Endodermal cell (in vitro differentiated cells): ENCODE measurements around the gene FREM3. TPM values are rescaled to one million over a fixed set of nuclear protein-coding genes. Genes with fewer than 3 reads are reported as not detected.

Experiments used
- DNase-seq: peaks from one replicate; pipeline ENCODE4 v3.0.0-alpha.2; 2017
- H3K27ac ChIP-seq: 2 replicates; pipeline ENCODE4 v1.5.1; 2013; ENCODE audit warnings: mild to moderate bottlenecking, low read depth, low read length, moderate library complexity
- H3K27me3 ChIP-seq: 2 replicates; pipeline ENCODE4 v1.6.1; 2013; ENCODE audit warnings: mild to moderate bottlenecking, low read length, moderate library complexity; ENCODE audit not compliant: insufficient read depth, control insufficient read depth, poor library complexity, severe bottlenecking
- H3K36me3 ChIP-seq: 2 replicates; pipeline ENCODE4 v1.7.0; 2013; ENCODE audit warnings: mild to moderate bottlenecking, low read length, moderate library complexity; ENCODE audit not compliant: control insufficient read depth, insufficient read depth
- H3K4me1 ChIP-seq: one replicate; pipeline ENCODE4 v1.7.0; 2013; ENCODE audit warnings: low read length; ENCODE audit not compliant: control insufficient read depth, insufficient read depth
- H3K4me3 ChIP-seq: 2 replicates; pipeline ENCODE4 v1.5.1; 2013; ENCODE audit warnings: mild to moderate bottlenecking, low read length, moderate library complexity
- H3K9ac ChIP-seq: 2 replicates; pipeline ENCODE4 v1.6.1; 2013; ENCODE audit warnings: mild to moderate bottlenecking, low read length, moderate library complexity; ENCODE audit not compliant: poor library complexity, severe bottlenecking; ENCODE audit errors: extremely low read depth
- H3K9me3 ChIP-seq: 2 replicates; pipeline ENCODE4 v1.6.1; 2013; ENCODE audit warnings: mild to moderate bottlenecking, low read length, moderate library complexity; ENCODE audit not compliant: control insufficient read depth
- H3K27ac Mint-ChIP-seq: 2 replicates; pipeline ENCODE4 v1.8.0; 2020; ENCODE audit warnings: mixed read lengths
- H3K27me3 Mint-ChIP-seq: 2 replicates; pipeline ENCODE4 v1.8.0; 2021; ENCODE audit warnings: mild to moderate bottlenecking, mixed read lengths; ENCODE audit not compliant: insufficient read depth
- H3K36me3 Mint-ChIP-seq: 2 replicates; pipeline ENCODE4 v1.8.0; 2020; ENCODE audit warnings: low read depth, mixed read lengths
- H3K4me1 Mint-ChIP-seq: 2 replicates; pipeline ENCODE4 v1.8.0; 2020; ENCODE audit warnings: mixed read lengths
- H3K4me3 Mint-ChIP-seq: 2 replicates; pipeline ENCODE4 v1.8.0; 2020; ENCODE audit warnings: mild to moderate bottlenecking, moderate library complexity, mixed read lengths
- H3K9me3 Mint-ChIP-seq: 2 replicates; pipeline ENCODE4 v1.8.0; 2020; ENCODE audit warnings: mild to moderate bottlenecking, mixed read lengths
- CTCF ChIP-seq: fragments of 200-600 bp; sonication (generic); conservative IDR thresholded peaks from 2 replicates; pipeline ENCODE4 v1.5.0; 2021; ENCODE audit warnings: antibody characterized with exemption, mild to moderate bottlenecking
- WGBS, 2 experiments: methylation state at CpG; one replicate each; pipeline versions ENCODE4 v1.1.5 to v1.1.7; 2013; ENCODE audit warnings: missing lambda C conversion rate in 2 of 2, mixed read lengths in 1 of 2; ENCODE audit not compliant: insufficient coverage in 1 of 2, insufficient read length in 1 of 2; 5-methylcytosine and 5-hydroxymethylcytosine counted together
- total RNA-seq, 2 donors: library from RNA; stranded (reverse); fragmentation: NEBNext Ultra II Directional in 1 of 2; extraction: Animal tissue kit (Norgen Biotek cat#: 25700) in 1 of 2; gene quantifications; 2 replicates in 1 of 2; 3 replicates in 1 of 2; pipeline ENCODE4 v1.2.1, GENCODE V29; 2021

FREM3 gene
- total RNA-seq, 2 donors from 2014 or later, result 0.13 to 0.20 TPM

GRCh38 chr4:143634763-143635162 is 65.7 kb downstream of the FREM3 start:
- no peak overlapping the region for H3K4me3 ChIP-seq
- H3K4me1 ChIP-seq, result no peaks in the 10 kb centered on the region
- no peak for DNase-seq
- Mint-ChIP-seq H3K4me1 (no peaks in the 10 kb centered on the region), H3K36me3 (no peaks in the 10 kb centered on the region), H3K27me3 (peaks cover 9% of the 10 kb centered on the region), H3K4me3 (no peak overlapping the region), H3K27ac (no peak overlapping the region), H3K9me3 (no peaks in the 10 kb centered on the region)
- TF ChIP-seq CTCF, result no peak
- H3K36me3 ChIP-seq, result no peaks in the 10 kb centered on the region
- H3K9me3 ChIP-seq, result no peaks in the 10 kb centered on the region
- no peak overlapping the region for H3K27ac ChIP-seq
- H3K27me3 ChIP-seq, result peaks cover 11% of the 10 kb centered on the region
- no peak overlapping the region for H3K9ac ChIP-seq

- Mint-ChIP-seq H3K27me3 (peaks cover 9% of the 10 kb centered on the region), H3K4me3 (no peak overlapping the region), H3K27ac (no peak overlapping the region), H3K36me3 (no peaks in the 10 kb centered on the region), H3K4me1 (no peaks in the 10 kb centered on the region), H3K9me3 (no peaks in the 10 kb centered on the region)
- Histone ChIP-seq H3K27ac (no peak overlapping the region), H3K4me3 (no peak overlapping the region), H3K9ac (no peak overlapping the region), H3K27me3 (peaks cover 11% of the 10 kb centered on the region), H3K9me3 (no peaks in the 10 kb centered on the region), H3K4me1 (no peaks in the 10 kb centered on the region), H3K36me3 (no peaks in the 10 kb centered on the region)
- TF ChIP-seq CTCF, result no peak
- DNase-seq, result no peak
Measured at GRCh38 chr4:143633833-143634232, 66.6 kb downstream of the FREM3 start.

GRCh38 chr4:143626134-143626911 is 74.2 kb downstream of the FREM3 start:
- WGBS, 2 experiments, result 89 to 94% methylated on average over 3 to 5 of the region's 5 CpGs
- H3K27ac Mint-ChIP-seq, result no peak overlapping the region

More at GRCh38 chr4:143626134-143626911, 74.2 kb downstream of the FREM3 start:
- Mint-ChIP-seq H3K36me3 (no peaks in the 10 kb centered on the region), H3K27me3 (no peaks in the 10 kb centered on the region), H3K4me3 (no peak overlapping the region), H3K4me1 (no peaks in the 10 kb centered on the region), H3K9me3 (no peaks in the 10 kb centered on the region)
- H3K4me1 ChIP-seq, result no peaks in the 10 kb centered on the region
- H3K9me3 ChIP-seq, result no peaks in the 10 kb centered on the region
- H3K4me3 ChIP-seq, result no peak overlapping the region
- H3K9ac ChIP-seq, result no peak overlapping the region
- no peaks in the 10 kb centered on the region for H3K27me3 ChIP-seq
- no peak for TF ChIP-seq CTCF
- no peaks in the 10 kb centered on the region for H3K36me3 ChIP-seq
- no peak overlapping the region for H3K27ac ChIP-seq
- no peak for DNase-seq
